Measurements from ENCODE around the gene FUT7.
"Not testable (repeated sequence)": the region's sequence is repeated elsewhere in the genome, so short reads cannot be mapped to it uniquely, and the experiment has no call there.

FUT7 gene

DNA sequence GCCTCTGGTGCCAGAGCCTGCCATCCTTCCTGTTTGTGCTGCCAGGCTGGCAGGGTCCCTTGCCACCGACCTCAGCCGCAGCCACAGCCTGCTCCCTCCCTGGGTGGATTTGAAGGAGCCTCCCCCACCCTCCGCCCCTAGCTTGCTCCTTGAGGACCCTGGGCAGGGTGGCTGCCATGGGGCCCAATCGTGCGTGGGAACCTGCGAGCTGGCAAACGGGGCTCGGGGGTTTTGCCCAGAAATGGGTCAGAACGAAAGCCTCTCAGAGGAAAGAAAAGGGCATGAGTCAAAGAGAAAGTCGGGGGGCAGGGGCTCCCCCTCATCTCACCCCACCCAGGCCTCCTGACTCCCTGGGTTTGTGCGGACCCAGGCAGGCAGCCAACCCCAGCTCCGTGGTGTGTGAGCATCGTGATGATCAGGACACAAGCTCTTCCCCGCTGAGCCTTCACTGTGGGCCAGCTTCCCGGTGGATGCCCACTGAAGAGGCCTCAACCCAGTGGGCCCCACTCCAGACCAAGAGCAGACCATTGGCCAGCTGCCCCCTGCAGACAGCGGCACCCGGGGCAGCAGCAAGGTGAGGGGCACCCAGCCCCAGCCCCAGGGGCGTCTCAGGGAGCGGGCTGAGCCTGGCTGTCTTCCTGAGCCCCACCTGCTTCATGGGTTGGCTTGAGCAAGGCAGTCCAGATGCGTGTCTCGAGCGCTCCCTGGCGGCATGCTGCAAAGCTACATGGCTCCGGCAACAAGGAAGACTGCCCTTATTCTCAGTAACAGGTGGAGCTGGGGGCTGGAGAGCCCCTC, 3.0 kb upstream of the FUT7 start:
- H3K9me3 Mint-ChIP-seq = no peaks in the 10 kb centered on the region

DNA sequence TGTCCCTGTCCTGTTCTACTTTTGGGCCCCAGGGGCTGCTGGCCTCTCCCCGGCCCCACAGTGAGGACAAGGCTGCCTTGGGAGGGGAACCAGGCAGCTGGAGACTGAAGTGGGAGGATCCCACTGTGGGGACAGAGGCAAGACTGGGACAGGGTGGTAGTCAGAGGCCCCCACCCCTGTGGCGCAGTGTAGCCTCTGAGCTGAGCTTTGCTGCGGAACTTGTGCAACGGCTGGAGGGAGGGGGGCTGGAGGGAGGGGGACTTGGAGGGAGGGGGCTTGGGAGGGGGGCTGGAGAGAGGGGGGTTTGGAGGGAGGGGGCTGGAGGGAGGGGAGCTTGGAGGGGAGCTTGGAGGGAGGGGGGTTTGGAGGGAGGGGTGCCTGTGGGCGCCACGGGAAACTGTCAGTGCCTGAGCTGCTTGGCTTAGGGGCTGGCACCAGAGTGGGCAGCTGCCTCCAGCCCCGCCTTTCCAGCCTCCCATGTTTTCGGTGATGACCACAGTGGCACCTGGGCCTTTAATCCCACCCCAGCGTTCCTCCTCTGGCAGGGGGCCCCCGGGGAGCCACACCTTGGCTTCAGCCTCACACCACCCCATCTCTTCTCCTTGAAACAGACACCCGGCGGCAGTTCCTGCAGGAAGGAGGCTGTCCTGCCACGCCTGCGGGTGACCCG, 2.3 kb upstream of the FUT7 start:
- H3K27ac Mint-ChIP-seq = peak overlapping the region; percentile 80
- peak overlapping the region; percentile 73 for H3K4me3 Mint-ChIP-seq
- no peaks in the 10 kb centered on the region for H3K27me3 Mint-ChIP-seq (ENCODE audit: low read depth)
- no peaks in the 10 kb centered on the region for H3K36me3 Mint-ChIP-seq (ENCODE audit: low read depth)
- no peaks in the 10 kb centered on the region for H3K9me3 Mint-ChIP-seq
- peaks cover 32% of the 10 kb centered on the region for H3K4me1 Mint-ChIP-seq (ENCODE audit: low read depth)

More for the DNA sequence above, 3.0 kb upstream of the FUT7 start:
- Mint-ChIP-seq H3K4me1 (ENCODE audit: low read depth) (peaks cover 27% of the 10 kb centered on the region), H3K27ac (peak overlapping the region; percentile 80), H3K27me3 (ENCODE audit: low read depth) (no peaks in the 10 kb centered on the region), H3K36me3 (ENCODE audit: low read depth) (no peaks in the 10 kb centered on the region), H3K4me3 (peak overlapping the region; percentile 73)

DNA sequence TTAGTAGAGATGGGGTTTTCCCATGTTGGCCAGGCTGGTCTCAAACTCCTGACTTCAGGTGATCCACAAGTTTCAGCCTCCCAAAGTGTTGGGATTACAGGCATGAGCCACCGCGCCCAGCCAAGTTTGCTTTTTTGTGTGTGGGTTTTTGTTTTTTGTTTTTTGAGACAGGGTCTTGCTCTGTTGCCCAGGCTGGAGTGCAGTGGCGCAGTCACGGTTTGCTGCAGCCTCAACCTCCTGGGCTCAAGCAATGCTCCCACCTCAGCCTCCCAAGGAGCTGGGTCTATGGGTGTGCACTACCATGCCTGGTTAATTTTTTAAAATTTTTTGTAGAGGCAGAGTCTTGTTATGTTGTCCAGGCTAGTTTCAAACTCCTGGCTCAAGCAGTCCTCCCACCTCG, 1.6 kb upstream of the FUT7 start:
- not testable (repeated sequence) for H3K27me3 Mint-ChIP-seq (ENCODE audit: low read depth); H3K36me3 Mint-ChIP-seq (ENCODE audit: low read depth); H3K9me3 Mint-ChIP-seq; H3K4me3 Mint-ChIP-seq
- H3K27ac Mint-ChIP-seq = peak overlapping the region; percentile 59
- peaks cover 32% of the 10 kb centered on the region for H3K4me1 Mint-ChIP-seq (ENCODE audit: low read depth)

DNA sequence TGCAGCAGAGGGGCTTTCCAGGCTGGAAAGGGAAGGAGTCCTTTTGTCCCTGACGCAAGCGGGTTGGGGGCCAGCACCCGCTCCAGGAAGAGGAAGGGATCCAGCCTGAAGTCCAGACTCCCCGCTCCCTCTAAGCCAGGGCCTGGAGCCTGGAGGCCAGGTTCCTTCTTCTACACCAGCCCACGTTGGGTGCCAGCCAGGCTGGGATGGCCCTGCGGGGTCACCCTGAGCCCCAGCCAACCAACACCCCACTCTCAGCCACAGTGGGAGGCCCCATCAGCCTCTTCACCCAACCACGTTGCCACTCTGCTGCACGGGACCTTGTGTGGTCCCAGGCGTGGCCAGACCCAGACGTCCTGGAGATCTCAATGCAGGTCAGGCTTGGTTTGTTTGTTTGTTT, 970 bp upstream of the FUT7 start:
- H3K36me3 Mint-ChIP-seq (ENCODE audit: low read depth) = no peaks in the 10 kb centered on the region
- H3K27ac Mint-ChIP-seq = peak overlapping the region; percentile 59
- H3K4me3 Mint-ChIP-seq = no peak overlapping the region
- no peaks in the 10 kb centered on the region for H3K27me3 Mint-ChIP-seq (ENCODE audit: low read depth)
- no peaks in the 10 kb centered on the region for H3K9me3 Mint-ChIP-seq
- H3K4me1 Mint-ChIP-seq (ENCODE audit: low read depth) = peaks cover 32% of the 10 kb centered on the region

DNA sequence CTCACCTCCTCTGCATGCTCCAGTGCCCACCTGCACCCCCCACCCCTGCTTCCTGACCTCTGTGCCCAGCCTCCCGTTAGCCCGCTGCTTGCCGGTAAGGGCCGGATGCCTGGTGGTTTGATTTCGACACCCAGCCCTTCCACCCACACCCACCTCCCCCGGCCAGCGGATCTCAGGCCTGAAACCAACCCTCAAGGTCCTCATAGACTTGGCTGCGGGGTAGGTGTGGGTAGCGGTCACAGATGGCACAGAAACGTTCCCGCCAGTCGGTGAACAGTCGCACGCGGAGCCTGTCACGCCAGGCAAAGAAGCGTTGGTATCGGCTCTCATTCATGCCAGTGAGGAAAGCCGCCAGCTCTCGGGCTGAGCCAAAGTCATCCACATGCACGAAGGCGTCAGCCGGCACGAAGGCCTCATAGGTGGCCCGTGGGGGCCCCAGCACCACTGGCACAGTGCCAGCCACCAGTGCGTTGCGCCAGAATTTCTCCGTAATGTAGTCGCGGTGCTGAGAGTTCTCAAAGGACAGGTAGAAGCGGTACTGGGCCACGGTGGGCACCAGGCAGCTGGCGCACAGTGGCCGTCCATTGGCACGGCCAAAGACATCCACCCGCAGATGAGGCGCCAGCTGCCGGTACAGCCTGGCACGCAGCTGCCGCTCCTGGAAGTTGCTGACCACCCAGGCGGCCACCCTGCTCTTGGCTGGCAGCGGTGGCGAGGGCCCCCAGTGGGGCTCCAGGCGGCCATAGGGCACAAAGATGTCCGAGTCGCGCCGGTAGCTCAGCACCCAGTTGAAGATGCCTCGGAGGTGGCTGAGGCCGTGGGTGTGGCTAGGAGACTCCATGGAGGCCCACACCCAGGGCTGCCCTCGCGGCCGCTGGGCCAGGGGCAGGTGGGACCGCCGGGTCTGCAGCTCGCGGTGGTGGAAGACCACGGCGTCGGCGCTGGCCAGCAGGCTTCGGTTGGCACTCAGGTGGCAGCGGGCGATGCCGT, 1.1 kb downstream of the FUT7 start:
- H3K9me3 Mint-ChIP-seq = no peaks in the 10 kb centered on the region
- peaks cover 4% of the 10 kb centered on the region for H3K27me3 Mint-ChIP-seq (ENCODE audit: low read depth)
- peak overlapping the region; percentile 57 for H3K27ac Mint-ChIP-seq
- H3K4me1 Mint-ChIP-seq (ENCODE audit: low read depth) = peaks cover 35% of the 10 kb centered on the region
- peak overlapping the region; percentile 25 for H3K4me3 Mint-ChIP-seq
- H3K36me3 Mint-ChIP-seq (ENCODE audit: low read depth) = no peaks in the 10 kb centered on the region

DNA sequence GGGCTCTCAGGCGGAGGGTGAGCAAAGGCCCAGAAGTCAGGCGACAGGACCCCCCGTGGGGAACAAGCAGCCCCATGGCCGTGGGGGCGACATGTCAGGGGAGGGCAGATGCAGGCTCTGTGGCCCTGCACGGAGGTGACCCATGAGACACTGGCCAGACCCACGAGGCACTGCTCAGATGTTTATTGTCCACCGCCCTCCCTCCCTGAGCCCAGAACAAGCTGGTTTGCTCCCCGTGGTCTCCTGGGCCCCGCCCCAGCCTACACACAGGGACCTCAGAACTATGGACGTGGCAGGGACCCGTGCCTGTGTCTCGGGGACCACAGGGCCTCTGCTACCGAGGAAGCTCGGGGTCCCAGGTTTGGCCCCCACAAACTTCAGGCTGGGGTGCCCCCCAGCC, 1.9 kb downstream of the FUT7 start:
- Mint-ChIP-seq H3K27ac (no peak overlapping the region), H3K4me1 (ENCODE audit: low read depth) (peaks cover 33% of the 10 kb centered on the region), H3K36me3 (ENCODE audit: low read depth) (no peaks in the 10 kb centered on the region), H3K27me3 (ENCODE audit: low read depth) (peaks cover 4% of the 10 kb centered on the region), H3K9me3 (no peaks in the 10 kb centered on the region), H3K4me3 (peak overlapping the region; percentile 25)

DNA sequence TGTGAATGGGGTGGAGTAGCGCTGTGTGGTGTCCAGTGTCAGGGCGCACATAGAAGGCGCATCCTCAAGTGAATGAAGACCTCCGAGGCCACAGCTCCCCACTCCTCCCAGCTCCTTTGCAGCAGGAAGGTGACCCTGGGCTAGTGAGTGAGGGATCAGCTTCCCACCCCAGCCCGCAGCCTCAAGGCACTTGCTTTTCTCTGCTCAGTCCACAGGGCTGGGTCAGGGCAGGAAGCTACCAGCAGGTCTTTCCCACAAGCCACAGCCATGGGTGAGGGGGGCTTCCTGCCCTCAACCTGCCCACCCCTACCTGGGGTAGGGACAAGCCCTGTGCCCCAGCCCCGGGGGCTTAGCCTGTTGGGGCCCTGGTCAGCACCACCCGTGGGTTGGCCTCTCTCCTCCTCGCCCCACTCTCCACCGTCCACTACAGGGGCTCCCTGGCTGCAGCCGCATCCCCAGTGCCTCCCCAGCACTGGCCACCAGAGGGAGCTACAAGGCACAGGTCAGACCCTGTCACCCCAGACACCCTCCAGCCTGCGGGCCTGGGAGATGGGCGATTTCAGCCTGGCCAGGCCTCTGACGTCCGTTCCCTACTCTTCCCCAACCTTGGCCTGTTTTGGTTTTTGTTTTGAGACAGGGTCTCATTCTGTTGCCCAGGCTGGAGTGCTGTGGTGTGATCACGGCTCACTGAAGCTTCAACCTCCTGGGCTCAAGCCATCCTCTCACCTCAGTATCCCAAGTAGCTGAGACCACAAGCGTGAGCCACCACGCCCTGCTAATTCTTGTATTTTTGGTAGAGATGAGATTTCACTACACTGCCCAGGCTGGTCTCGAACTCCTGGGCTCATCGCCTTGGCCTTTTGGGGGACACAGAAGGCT, 2.6 kb downstream of the FUT7 start:
- no peaks in the 10 kb centered on the region for H3K36me3 Mint-ChIP-seq (ENCODE audit: low read depth)
- no peaks in the 10 kb centered on the region for H3K9me3 Mint-ChIP-seq
- H3K4me3 Mint-ChIP-seq = peak overlapping the region; percentile 74
- peaks cover 4% of the 10 kb centered on the region for H3K27me3 Mint-ChIP-seq (ENCODE audit: low read depth)
- H3K4me1 Mint-ChIP-seq (ENCODE audit: low read depth) = peaks cover 26% of the 10 kb centered on the region
- H3K27ac Mint-ChIP-seq = peak overlapping the region; percentile 73

DNA sequence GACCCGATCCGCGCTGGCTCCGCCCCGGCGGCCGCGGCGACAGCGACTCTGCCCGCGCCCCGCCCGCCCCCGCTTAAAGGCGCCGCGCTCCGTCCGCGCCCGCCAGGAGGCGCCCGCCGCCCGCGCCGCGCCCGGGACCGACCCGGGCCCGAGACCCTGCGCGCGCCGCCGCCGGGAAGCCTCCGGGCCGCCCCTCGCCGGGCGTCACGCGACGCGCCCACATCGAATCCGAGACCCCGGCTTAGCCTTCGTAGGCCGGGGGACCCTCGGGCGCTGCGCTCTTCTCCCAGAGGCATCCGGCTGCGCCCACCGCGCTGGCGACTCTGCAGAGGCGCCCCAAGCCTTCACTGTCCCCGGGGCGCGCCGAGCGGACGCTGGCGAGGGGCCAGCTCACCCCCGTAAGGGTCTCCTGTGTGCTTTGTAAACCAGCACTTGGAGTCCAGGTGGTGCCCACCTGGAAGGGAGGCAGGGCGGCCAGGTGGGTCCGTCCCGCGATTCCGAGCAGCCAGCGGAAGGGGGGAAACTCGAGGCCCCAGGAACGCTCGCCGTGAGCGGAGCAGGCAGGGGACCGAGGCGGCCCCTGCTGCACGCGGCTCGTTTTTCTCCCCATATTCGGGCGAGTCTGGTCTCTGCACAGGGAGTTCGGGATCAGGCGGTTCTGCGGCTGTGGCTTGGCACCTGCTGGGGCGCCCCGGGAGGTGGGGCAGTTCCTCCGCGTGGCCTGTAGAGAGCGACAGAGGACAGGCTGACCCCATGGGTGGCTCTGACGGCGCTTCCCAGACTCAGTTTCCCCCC, 3.4 kb downstream of the FUT7 start:
- H3K27ac Mint-ChIP-seq = peak overlapping the region; percentile 73
- H3K4me3 Mint-ChIP-seq = peak overlapping the region; percentile 74
- peaks cover 4% of the 10 kb centered on the region for H3K27me3 Mint-ChIP-seq (ENCODE audit: low read depth)
- no peaks in the 10 kb centered on the region for H3K36me3 Mint-ChIP-seq (ENCODE audit: low read depth)
- no peaks in the 10 kb centered on the region for H3K9me3 Mint-ChIP-seq
- peaks cover 23% of the 10 kb centered on the region for H3K4me1 Mint-ChIP-seq (ENCODE audit: low read depth)

DNA sequence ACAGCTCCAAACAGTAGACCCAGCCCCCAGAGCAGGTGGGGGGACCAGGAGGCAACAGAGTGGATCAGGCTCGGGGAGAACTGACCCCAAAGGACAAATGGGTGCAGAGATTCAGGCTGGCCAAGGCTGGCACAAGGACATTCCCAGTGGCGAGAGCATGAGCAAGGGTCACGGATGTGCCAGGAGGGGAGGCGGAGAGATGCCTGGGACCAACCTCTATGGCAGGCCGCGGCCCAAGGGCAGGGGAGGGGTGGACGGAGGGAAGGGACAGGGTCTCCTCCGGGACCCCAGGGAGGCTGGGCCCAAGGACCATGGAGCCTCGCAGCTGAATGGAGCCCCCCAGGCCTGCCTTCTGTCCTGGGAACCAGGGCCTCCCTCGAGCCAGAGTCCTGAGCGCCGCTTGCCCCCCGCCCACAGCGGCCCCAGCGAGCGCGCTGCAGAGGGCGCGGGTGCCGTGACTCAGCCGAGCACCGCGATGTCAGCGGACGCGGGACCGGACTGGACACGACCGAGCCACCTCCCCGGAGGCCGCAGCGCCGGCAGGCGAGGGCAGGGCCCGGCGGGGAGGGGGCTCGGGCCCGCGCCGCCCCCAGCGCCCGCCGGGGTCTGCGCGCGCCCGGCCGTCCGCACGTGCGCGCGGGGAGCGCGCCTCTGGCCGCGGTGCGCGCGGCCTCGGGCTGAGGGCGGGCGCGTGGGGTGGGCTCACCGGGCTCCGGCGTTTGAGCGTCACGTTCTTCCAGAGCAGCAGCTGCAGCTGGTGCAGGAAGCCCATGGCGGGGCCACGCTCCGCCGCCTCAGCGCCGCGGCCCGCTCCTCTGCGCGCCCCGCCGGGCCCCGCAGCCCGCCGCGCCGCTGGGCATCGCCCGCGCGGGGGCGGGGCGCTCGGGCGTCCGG, 4.3 kb downstream of the FUT7 start, which contains the start of gene ABCA2:
Gene ABCA2, minus strand, starts transcription at position 869 of the 894 bp plus-strand sequence. Its CDS starts 97 bp downstream, at position 772.
- H3K27me3 Mint-ChIP-seq (ENCODE audit: low read depth) = peaks cover 4% of the 10 kb centered on the region
- H3K4me1 Mint-ChIP-seq (ENCODE audit: low read depth) = peaks cover 19% of the 10 kb centered on the region
- H3K36me3 Mint-ChIP-seq (ENCODE audit: low read depth) = no peaks in the 10 kb centered on the region
- peak within 1 kb of the TSS; percentile 73 for H3K27ac Mint-ChIP-seq
- H3K9me3 Mint-ChIP-seq = no peaks in the 10 kb centered on the region
- peak within 1 kb of the TSS; percentile 82 for H3K4me3 Mint-ChIP-seq

DNA sequence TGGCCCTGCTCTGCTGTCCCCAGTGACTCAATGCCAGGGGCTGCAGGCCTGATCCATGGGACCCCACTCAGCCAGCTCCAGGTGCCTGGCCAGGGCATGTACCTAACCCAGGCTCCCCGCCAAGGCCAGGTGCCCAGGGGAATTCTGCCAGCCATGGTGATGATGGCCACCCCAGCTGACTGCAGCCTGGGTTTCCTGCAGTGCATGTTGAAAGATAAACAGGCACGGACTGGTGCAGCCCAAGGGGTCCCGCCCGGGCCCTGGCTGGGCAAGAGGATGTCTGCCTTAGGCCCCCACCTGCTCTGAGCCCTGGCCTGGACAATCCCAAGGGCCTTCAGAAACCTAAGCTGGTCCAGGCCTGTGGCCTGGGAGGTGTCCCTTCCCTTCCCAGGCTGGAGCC, 5.1 kb downstream of the FUT7 start:
- no peaks in the 10 kb centered on the region for H3K36me3 Mint-ChIP-seq (ENCODE audit: low read depth)
- H3K9me3 Mint-ChIP-seq = no peaks in the 10 kb centered on the region
- peaks cover 4% of the 10 kb centered on the region for H3K27me3 Mint-ChIP-seq (ENCODE audit: low read depth)
- peak overlapping the region; percentile 82 for H3K4me3 Mint-ChIP-seq
- H3K27ac Mint-ChIP-seq = no peak overlapping the region
- H3K4me1 Mint-ChIP-seq (ENCODE audit: low read depth) = peaks cover 16% of the 10 kb centered on the region

DNA sequence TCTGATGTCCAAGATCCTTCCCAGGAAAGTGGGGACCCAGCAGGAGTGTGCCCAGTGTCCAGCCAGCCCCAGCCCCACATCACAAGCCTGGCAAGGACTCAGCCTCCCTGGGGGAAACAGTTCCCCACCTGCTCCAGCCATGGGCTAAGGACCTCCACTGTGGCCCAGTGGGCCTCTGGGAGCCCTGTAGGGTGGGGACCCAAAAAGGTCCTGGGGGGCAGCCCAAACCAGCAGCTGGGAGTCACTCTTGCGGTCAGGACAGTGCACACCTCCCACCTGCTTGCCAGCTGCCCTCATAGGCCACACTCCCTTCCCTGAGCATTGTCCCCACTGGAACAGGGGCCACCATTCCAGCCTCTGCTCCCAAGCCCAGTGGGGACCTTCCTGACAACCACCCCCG, 5.5 kb downstream of the FUT7 start:
- H3K9me3 Mint-ChIP-seq = no peaks in the 10 kb centered on the region
- peaks cover 4% of the 10 kb centered on the region for H3K27me3 Mint-ChIP-seq (ENCODE audit: low read depth)
- H3K27ac Mint-ChIP-seq = no peak overlapping the region
- H3K4me1 Mint-ChIP-seq (ENCODE audit: low read depth) = peaks cover 15% of the 10 kb centered on the region
- no peaks in the 10 kb centered on the region for H3K36me3 Mint-ChIP-seq (ENCODE audit: low read depth)
- H3K4me3 Mint-ChIP-seq = no peak overlapping the region

DNA sequence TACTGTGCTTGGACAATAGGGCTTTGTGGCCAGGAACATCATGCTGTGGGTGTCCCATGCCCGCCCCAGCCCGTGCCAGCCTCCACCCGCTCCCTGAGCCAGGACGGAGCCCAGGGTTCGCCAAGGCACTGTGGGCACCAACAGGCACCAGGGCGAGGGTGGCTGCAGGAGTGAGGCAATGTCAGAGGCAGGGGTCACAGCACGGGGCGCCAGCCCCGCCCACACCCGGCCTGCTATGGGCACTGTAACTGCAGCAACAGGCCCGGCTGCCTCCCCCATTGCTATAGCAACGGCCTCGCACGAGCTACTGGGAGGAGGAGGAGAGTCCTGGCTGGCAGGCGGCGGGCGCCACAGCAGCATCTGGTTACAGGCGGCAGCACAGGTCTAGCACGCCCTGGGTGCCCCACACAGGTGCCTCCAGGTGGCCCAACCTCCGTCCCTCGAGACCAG, 6.3 kb downstream of the FUT7 start:
- Mint-ChIP-seq H3K36me3 (ENCODE audit: low read depth) (no peaks in the 10 kb centered on the region), H3K9me3 (no peaks in the 10 kb centered on the region), H3K27me3 (ENCODE audit: low read depth) (peaks cover 4% of the 10 kb centered on the region), H3K27ac (no peak overlapping the region), H3K4me3 (no peak overlapping the region), H3K4me1 (ENCODE audit: low read depth) (peaks cover 11% of the 10 kb centered on the region)
